GM19397 (cell line): Measurements from ENCODE around the gene NHLRC2.

Source experiments
- ATAC-seq: cut with Tn5 transposase; IDR thresholded peaks from one replicate; pipeline ENCODE4 v1.9.1; 2021; ENCODE audit warnings: mild to moderate bottlenecking, moderate library complexity; ENCODE audit not compliant: unreplicated experiment

Gene NHLRC2

GRCh38 chr10:113859261-113859660, 4.8 kb downstream of the NHLRC2 start:
- no peak for ATAC-seq

DNA sequence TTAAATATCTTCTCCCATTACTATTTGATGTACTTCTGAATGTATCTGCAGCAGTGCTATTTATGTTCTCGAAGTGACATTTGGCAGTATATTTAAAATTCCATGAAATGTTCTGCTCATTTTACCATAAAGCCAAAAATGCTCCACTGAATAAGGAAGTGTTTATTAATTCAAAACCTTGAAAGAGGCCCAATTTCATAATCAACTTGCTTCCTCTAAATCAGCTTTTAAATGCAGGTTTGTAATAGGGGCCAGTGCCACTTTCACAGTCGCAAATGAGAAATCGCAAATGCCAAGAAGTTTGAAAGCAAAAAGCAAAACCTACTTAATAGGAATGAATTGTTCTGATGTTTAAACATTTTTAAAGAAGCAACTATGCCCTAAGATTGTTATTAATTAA, 11.4 kb downstream of the NHLRC2 start:
- ATAC-seq: no peak

DNA sequence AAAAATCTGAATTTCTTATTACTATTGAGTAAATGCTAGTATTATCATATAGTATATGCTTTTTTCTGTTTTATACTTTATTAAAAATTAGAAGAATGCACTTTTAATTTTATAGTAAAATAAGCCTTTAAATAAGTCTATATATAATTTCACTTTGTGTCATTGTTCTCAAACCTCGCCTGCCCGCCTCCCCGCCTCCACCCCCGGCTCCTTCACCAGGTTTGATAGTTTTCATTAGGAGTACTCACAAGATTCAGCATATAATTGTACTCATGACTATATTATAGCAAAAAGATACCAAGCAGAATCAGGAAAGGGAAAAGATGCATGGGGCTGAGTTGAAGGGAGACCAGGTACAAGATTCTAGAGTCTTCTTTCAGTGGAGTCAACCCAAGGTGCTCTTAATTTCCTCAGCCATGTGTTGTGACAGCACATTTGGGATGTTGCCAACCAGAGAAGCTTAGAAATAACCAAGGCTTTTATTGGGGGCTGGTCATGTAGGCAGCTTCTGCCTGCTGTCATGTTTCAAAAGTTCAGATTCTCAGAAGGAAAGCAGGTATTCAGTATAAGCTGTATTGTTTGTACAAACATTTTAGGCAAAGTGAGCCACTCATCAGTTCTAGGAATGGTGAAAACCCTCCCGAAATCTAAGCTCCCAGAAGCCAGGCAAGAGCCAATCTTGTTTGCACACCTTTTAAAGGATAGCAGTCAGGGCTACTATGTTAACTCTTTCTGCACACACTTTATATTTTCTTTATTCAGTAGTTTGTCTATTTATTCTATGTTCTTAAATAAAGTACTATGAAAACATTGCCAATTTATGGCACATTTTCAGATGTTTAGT, 12.3 kb downstream of the NHLRC2 start:
- ATAC-seq: no peak

- ATAC-seq: no peak
These were observed 13.4 kb downstream of the NHLRC2 start for GRCh38 chr10:113867904-113868303.

DNA sequence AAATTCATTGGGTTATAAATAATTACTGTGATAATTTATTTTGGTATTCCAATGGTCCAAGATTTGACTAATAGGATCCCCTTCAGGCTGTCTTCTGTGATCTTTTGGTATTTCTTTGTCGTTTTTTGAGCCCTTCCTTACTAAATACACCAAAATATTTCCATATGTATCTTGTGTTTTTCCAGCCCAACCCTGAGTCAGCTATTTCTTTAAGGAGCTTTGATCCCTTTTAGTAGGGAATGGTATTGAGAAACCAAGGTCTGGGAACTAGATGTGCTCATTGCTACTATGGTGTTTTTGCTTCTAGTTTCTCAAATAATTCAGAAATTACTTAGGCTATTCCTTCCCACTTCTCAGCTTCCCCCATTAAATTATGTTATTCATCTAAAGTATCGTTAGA, 15.3 kb downstream of the NHLRC2 start:
- ATAC-seq: no peak

DNA sequence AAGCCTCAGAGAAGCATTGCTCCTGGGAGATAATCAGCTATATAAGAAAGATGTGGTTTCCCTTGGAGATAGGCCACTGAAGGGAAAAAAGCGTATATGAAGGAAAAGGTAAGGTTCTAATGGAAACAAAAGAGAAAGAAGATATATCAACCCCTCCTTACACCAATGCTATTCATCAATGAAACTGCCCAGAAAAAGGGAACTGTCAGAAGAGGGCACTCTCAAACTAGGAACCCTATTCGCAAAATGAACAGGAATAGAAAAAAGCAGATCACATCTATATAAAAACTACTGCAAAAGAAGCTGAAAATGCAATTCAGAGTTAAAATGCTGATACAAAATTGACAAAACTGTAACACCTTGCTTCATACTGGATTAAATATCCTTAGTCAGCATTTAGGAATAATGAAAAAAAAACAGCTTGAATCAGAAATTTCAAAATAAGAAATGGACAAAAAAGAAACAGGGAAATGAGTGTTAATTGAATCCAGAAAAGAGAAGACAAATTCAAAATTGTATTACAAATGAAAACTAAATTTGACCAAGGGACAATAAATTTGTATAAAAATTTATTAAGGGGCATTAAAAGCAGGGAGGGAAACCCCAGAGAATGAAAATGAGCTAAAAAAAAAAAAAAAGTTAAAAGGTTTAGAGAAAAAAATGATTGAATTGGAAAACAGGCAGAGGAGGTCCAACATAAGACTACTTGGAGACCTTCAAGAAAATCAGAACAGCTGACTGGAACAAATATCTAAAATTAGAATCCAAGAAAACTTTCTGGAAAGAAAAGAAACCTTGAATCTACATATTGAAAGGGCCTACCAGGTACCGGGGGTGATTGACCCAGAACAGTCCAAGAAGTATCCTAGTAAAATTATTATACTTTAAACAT, 17.9 kb downstream of the NHLRC2 start:
- no peak for ATAC-seq

- ATAC-seq: no peak
These were observed 20.8 kb downstream of the NHLRC2 start for GRCh38 chr10:113875212-113875611.

DNA sequence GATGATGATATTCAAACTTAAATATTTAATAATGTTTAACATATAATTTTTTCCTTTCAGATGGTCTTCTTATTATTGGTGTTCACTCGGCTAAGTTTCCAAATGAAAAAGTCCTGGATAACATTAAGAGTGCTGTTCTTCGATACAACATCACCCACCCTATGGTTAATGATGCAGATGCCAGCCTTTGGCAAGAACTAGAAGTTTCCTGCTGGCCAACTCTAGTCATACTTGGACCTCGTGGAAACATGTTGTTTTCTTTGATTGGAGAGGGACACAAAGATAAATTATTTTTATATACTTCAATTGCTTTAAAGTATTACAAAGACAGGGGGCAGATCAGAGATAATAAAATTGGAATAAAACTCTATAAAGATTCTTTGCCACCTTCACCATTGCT, 22.0 kb downstream of the NHLRC2 start:
- no peak for ATAC-seq

DNA sequence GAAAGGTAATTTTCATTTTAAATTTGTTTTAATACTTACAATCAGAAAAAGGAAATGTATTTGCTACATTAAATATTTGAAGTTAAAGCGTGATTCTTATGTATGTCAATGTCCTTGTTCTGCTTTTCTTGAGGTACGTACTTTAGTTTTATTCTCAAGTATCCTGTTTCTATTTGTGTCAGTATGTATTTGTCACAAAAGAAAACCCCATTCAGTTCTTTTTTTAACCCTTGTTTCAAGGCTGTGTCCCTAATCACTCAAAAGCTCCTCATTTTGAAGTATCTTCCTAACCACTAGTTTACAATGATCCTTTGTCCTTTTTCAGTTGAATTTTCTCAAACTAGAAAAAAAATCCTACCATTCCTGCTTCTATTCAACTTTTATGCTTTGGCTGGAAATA, 25.2 kb downstream of the NHLRC2 start:
- ATAC-seq: peak; percentile 45

DNA sequence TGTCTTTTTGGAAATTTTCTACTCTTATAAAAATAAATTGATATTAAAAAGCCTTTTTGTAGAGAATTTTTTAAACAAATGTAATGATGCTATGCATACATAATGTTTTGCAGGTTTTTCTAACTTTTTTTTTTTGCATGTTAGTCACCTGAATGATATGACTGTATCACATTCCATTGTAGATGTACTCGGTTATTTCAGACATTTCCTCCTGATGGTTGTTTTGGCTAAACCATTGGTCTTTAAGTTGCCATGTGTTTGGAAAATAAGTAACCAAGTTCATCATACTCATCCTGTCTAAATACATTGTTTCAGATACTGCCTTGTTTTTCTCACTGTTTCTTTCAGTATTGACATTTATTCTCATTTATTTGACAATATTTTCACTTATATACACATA, 25.8 kb downstream of the NHLRC2 start:
- no peak for ATAC-seq

GRCh38 chr10:113882240-113882639, 27.8 kb downstream of the NHLRC2 start:
- ATAC-seq: no peak

- no peak for ATAC-seq
These were observed 35.5 kb downstream of the NHLRC2 start for GRCh38 chr10:113889911-113890310.

DNA sequence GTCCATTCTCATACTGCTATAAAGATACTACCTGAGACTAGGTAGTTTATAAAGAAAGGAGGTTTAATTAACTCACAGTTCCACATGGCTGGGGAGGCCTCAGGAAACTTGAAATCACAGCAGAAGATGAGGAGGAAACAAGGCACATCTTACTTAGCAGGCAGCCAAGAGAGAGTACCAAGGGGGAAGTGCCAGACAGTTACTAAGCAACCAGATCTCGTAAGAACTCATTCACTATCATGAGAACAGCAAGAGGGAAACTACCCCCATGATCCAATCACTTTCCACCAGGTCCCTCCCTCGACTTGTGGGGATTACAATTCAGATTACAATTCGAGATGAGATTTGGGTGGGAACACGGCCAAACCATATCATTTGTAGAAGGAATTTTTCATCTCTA, 36.3 kb downstream of the NHLRC2 start:
- ATAC-seq: no peak

DNA sequence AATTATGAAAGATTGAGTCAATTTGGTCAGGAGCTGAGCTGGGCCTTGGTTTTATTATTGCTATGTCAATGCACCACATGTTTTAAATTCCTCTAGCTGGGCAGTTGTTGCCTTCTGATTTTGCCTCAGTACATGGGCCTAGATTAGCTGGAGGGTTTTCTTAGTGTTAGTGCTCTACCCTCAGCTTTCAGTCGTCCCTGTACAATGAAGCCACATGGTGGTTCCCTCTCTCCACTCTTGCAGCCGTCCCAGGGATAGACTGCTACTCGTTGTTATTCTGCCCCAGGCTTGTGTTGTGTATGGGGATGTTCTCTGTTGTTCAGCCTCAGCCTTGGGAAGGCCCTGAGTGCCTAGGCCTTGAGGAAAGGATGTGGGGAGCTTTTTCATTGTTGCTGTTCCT, 37.0 kb downstream of the NHLRC2 start:
- no peak for ATAC-seq

GRCh38 chr10:113893570-113893969, 39.1 kb downstream of the NHLRC2 start:
- no peak for ATAC-seq

DNA sequence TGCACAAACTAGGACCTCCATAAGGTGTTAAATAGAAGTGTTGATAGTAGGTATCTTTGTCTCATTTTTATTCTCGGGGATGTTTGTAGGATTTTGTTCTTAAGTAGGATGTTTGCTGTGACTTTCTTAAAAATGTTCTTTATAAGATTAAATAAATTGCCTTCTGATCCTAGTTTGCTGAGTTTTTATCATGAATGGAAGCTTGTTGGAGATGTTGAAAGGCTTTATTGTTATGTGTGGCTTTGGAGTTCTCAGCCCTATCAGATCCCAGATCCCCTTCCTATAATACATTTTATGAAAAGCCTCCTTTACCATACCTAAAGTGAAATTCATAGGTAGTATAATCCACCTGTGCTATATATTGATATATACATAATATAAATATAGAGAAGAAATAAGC, 40.1 kb downstream of the NHLRC2 start:
- no peak for ATAC-seq

GRCh38 chr10:113895018-113895417, 40.6 kb downstream of the NHLRC2 start:
- ATAC-seq: no peak

DNA sequence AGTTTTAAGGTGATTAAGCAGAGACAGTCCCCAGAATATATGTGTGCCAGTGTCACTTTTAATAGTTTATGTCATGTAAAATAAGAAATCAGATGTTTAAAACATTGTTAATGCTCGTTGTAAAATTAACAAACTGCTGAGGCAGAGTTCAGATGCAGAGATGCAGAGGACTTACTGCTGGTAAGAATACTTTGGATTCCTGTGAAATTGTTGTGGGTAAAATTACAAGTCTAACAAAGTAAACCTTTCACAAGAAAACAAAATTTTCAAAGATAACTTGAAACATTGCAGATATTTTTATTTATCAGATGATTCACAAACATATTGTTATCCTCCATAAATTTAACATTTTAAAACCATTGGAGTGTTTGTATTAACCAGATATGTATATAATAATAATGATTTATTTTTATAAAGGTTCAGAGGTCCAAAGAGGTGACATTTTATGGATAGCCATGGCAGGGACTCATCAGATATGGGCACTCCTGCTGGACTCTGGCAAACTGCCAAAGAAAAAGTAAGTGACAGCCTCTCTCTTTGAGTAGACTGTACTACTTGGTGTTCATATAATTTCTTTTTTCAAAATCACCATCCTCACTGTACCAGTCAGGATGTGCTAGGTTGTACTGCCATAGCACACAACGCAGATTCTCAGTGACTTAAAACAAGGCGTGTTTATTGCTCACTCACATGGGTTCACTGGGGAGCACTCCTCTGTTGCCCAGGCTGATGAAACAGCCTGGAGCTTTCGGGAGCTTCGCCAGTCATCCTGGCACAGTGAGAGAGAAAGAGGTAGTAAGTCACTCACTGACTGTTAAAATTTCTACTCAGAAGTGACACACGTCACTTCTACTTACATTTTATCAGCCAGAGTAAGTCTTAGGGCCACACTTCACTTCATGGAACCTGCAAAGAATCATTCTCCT, 43.5 kb downstream of the NHLRC2 start:
- no peak for ATAC-seq

DNA sequence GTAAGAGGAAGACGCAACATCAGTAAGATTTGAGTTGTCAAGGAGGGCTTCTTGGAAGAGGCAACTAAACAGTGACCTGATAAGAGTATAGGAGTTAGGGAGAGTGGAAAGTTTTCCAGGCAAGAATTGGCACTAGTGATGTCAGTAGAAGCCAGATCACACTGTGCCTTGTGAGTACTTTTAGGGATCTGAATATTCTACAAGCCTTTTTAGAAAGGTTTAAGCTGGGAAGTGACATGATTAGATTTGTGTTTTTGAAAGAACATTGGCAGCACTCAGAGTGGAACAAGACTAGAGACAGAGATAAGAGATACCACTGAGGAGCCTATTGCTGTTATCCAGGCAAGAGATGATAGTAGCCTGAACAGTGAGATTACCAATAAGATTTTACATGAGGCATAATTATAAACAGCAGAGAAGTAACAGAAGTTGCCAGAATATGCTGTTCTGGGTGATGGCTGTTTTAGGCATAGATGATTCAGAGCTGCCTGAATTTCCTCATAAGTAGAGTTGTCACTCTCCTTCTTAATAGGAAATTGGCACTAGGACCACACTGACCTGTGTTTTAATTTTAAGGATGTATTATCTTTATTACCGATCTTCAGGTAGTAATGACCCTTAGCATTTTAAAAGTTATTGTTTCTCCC, 45.6 kb downstream of the NHLRC2 start:
- no peak for ATAC-seq

DNA sequence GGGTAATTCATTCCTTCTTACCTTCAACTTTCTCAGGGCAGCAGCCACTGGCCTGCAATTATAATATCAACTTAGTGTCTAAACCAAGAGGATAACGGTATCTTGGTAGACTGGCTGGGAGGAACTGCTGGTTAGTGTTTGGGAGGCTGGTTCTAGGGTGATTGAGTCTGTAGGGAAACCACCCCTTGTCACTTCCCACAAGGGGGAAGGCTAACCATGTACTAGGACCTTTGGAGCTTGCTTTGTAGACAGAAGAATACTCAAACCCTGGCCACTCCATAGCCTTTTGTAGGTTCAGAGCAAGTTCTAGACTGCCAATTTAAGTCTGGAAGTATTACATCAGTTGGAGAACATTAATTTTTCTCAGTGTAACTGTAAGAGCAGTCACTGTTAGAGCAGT, 51.3 kb downstream of the NHLRC2 start:
- no peak for ATAC-seq
